ENCODE results near the gene LLGL1.
A peak's percentile ranks its signal among the peaks of the same experiment; 100 is the strongest.
"Not testable (repeated sequence)": the region's sequence is repeated elsewhere in the genome, so short reads cannot be mapped to it uniquely, and the experiment has no call there.

The LLGL1 gene

DNA sequence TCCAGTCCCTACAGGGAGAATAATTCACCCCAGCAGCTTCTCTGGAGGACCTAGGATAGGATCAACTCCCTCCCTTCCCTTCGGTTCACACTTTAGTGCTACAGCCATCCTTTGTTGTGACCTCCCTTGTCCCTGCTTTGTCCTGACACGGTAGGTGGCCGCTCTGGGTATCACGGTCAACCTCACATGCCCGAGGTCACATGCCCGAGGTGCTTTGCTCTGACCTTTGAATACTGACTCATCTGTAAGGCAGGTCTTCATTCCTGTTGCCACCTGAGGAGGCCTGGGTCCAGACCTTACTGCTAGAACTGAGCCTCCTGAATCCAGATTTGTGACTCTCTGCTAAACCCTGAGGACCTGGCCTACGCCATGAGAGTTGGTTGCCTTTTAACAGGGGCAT is 22.1 kb upstream of the LLGL1 start:
- peaks cover 95% of the 10 kb centered on the region for H3K36me3 Mint-ChIP-seq (ENCODE audit: low read depth)
- intact Hi-C loops (cut with micrococcal nuclease) = no loop called here
- H3K4me3 Mint-ChIP-seq = no peak overlapping the region
- no peaks in the 10 kb centered on the region for H3K9me3 Mint-ChIP-seq
- no peaks in the 10 kb centered on the region for H3K27me3 Mint-ChIP-seq
- no peak overlapping the region for H3K27ac Mint-ChIP-seq
- peaks cover 10% of the 10 kb centered on the region for H3K4me1 Mint-ChIP-seq (ENCODE audit: low read depth)

DNA sequence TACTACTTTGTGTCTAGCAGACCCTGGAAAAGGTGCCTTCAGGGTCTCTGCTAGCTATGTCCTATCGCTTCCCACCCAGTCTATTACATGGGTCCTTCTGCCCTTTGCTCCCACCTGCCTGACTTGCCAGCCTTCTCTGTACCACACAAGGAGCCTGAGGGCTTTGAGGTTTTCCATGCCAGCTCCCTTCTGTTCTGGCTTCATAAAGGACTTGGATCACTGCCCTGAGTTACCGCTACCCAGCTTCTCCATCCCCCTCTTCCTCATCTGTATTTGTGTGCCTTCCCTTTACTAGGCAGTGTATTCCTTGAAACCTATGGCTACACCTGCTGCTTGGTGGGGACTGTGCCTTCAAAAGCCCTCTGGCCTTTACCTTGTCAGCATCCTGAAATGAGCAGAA is 19.6 kb upstream of the LLGL1 start:
- H3K27ac Mint-ChIP-seq = peak overlapping the region; percentile 40
- no peak overlapping the region for H3K4me3 Mint-ChIP-seq

DNA sequence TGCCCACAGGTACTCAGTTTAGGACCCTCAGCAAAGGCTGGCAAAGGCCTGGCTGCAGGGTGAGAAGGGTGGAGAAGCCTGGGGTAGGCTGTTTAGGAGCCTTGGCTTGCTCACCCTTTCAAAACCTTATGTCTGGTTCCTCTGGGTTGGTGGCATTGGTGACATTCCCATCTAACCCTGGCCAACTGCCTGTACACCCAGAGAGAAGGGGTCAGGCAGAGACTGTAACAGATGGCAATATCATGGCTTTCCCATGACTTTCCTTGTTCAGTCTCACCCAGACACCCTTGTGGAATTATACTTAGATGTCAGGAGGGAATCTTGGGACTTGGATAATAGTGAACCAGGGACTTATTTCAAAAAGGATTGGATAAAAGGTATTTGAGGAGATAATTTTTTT is 18.5 kb upstream of the LLGL1 start:
- no peaks in the 10 kb centered on the region for H3K27me3 Mint-ChIP-seq
- H3K9me3 Mint-ChIP-seq = no peaks in the 10 kb centered on the region
- peaks cover 8% of the 10 kb centered on the region for H3K4me1 Mint-ChIP-seq (ENCODE audit: low read depth)
- peaks cover 95% of the 10 kb centered on the region for H3K36me3 Mint-ChIP-seq (ENCODE audit: low read depth)
- intact Hi-C loops (cut with micrococcal nuclease) = no loop called here
- H3K27ac Mint-ChIP-seq = peak overlapping the region; percentile 40
- H3K4me3 Mint-ChIP-seq = no peak overlapping the region

More for the DNA sequence above, 19.6 kb upstream of the LLGL1 start:
- no peaks in the 10 kb centered on the region for H3K27me3 Mint-ChIP-seq
- peaks cover 96% of the 10 kb centered on the region for H3K36me3 Mint-ChIP-seq (ENCODE audit: low read depth)
- peaks cover 8% of the 10 kb centered on the region for H3K4me1 Mint-ChIP-seq (ENCODE audit: low read depth)
- intact Hi-C loops (cut with micrococcal nuclease) = no loop called here
- H3K9me3 Mint-ChIP-seq = no peaks in the 10 kb centered on the region

DNA sequence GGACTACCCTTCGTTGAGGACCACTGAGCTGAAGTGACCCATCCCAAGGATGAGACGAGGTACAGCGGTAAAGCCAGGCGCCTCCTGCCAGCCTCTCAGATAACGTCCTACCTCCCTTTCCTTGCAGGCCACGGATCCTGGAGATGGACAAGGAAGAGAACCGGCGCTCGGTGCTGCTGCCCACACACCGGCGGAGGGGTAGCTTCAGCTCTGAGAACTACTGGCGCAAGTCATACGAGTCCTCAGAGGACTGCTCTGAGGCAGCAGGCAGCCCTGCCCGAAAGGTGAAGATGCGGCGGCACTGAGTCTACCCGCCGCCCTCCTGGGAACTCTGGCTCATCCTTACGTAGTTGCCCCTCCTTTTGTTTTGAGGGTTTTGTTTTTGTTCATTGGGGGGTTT is 17.3 kb upstream of the LLGL1 start:
- no peaks in the 10 kb centered on the region for H3K9me3 Mint-ChIP-seq
- no peak overlapping the region for H3K4me3 Mint-ChIP-seq
- H3K27me3 Mint-ChIP-seq = no peaks in the 10 kb centered on the region
- peaks cover 87% of the 10 kb centered on the region for H3K36me3 Mint-ChIP-seq (ENCODE audit: low read depth)
- intact Hi-C loops (cut with micrococcal nuclease) = no loop called here
- H3K4me1 Mint-ChIP-seq (ENCODE audit: low read depth) = peaks cover 8% of the 10 kb centered on the region
- H3K27ac Mint-ChIP-seq = no peak overlapping the region

DNA sequence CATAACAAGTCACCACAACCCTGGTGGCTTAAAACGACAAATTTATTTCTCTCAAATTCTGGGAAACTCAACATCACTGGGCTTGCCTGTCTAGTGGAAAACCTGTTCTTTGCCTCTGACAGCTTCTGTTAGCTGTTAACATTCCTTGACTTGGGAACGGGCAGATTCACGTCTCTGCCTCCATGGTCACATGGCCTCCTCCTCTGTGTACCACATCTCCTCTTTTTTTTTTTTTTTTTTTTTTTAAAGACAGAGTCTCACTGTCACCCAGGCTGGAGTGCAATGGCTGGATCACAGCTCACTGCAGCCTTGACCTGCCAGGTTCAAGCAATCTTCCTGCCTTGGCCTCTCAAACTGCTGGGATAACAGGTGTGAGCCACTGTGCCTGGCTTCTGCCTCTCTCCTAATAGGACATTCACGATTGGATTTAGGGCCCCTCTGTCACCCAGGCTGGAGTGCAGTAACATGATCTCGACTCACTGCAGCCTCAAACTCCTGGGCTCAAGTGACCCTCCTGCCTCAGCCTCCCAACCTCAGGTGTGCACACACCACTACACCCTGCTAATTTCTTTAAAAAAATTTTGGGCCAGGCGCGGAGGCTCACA is 11.7 kb upstream of the LLGL1 start:
- H3K4me3 Mint-ChIP-seq = no peak overlapping the region
- intact Hi-C loops (cut with micrococcal nuclease) = no loop called here
- no peak overlapping the region for H3K27ac Mint-ChIP-seq
- H3K27me3 Mint-ChIP-seq = peaks cover 2% of the 10 kb centered on the region
- no peaks in the 10 kb centered on the region for H3K9me3 Mint-ChIP-seq
- H3K36me3 Mint-ChIP-seq (ENCODE audit: low read depth) = peaks cover 31% of the 10 kb centered on the region
- peaks cover 1% of the 10 kb centered on the region for H3K4me1 Mint-ChIP-seq (ENCODE audit: low read depth)

DNA sequence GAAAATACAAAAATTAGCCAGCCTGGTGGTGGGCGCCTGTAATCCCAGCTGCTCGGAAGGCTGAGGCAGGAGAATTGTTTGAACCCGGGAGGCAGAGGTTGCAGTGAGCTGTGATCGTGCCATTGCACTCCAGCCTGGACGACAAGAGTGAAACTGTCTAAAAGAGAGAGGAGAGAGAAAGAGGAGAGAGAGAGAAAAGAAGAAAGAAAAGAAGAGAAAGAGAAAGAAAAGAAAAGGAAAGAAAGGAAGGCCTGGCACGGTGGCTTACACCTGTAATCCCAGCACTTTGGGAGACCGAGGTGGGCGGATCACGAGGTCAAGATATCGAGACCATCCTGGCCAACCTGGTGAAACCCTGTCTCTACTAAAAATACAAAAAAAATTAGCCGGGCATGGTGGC is 8.5 kb upstream of the LLGL1 start:
- intact Hi-C loops (cut with micrococcal nuclease); H3K4me3 Mint-ChIP-seq; H3K9me3 Mint-ChIP-seq; H3K27ac Mint-ChIP-seq; H3K36me3 Mint-ChIP-seq (ENCODE audit: low read depth); H3K27me3 Mint-ChIP-seq: not testable (repeated sequence)
- peaks cover 16% of the 10 kb centered on the region for H3K4me1 Mint-ChIP-seq (ENCODE audit: low read depth)

DNA sequence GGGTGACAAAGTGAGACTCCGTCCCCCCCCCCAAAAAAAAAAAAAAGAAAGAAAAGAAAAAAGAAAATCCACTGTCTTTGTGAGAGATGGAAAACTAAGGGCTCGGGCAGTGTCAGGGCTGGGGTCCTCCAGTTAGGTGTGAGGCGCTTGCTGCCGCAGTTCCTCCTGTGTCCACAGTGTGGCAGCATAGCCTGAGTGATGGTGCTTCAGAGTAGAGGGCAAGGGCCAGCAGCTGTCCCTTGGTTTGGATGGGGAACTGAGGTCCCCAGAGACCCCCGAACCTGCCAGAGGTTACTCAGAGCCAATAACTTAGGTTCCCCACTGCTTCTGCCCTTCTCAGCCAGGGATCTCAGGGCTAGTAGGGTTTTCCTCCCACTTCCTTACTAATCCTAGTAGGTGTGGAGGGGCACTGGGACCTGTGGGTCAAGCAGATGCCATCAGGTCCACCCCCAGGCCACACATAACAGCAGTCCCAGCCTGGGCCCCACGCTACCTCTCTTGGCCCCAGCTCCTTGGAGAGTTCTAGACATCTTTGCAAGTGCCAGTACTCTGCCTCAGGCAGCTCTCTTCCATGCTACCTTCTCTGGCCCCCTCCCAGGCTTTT is 7.9 kb upstream of the LLGL1 start:
- intact Hi-C loops (cut with micrococcal nuclease) = no loop called here
- Mint-ChIP-seq H3K27me3 (peaks cover 2% of the 10 kb centered on the region), H3K9me3 (no peaks in the 10 kb centered on the region), H3K36me3 (ENCODE audit: low read depth) (no peaks in the 10 kb centered on the region), H3K4me1 (ENCODE audit: low read depth) (peaks cover 16% of the 10 kb centered on the region), H3K27ac (peak overlapping the region; percentile 30), H3K4me3 (no peak overlapping the region)

DNA sequence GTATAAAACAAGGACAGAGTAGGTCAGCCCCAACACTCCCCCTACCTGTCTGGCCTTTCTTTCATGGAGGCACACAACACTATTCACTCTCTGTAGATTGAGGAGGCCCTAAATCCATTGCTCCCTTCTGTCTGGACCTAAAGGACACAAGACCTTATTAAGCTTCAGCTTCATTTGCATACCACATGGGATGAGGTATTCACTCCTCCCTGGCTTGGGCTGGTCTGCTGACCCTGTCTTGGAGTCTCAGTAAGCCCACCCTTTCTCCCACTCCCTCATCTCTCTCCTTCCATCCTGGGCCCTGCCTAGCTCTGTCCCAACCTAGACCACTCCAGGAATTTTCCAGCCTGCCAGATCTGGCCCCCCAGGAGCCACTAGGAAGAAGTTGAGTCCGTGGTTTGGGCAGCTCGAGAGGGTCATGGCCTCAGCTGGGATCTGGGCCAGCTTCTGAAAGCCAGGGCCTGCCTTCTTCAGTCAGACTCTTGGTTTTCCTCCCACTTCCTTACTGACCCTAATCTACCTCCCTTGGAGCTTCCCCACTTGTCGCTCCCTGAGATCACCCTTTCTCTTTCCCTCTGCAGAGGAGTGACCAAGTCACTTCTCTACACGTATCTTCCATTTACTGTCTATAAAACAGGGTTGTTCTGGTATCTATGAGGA is 6.5 kb upstream of the LLGL1 start:
- Mint-ChIP-seq H3K36me3 (ENCODE audit: low read depth) (no peaks in the 10 kb centered on the region), H3K9me3 (no peaks in the 10 kb centered on the region), H3K27ac (peak overlapping the region; percentile 47), H3K4me3 (no peak overlapping the region), H3K4me1 (ENCODE audit: low read depth) (peaks cover 16% of the 10 kb centered on the region), H3K27me3 (peaks cover 2% of the 10 kb centered on the region)
- intact Hi-C loops (cut with micrococcal nuclease) = no loop called here

DNA sequence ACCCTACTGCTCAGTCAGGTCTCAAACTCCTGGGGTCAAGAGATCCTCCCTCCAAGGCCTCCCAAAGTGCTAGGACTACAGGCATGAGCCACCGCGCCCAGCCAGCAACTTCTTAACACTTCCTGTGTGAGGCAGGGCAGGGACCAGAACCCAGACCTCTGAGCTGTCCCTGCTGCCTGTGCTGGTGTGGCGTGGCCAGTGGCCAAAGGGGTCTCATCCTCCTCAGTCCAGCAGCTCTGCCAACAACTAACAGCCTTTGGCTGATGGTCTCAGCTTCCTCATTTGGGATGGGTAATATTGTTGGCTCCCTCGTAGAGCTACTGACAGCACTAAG is 1.4 kb upstream of the LLGL1 start:
- Mint-ChIP-seq H3K4me1 (ENCODE audit: low read depth) (peaks cover 42% of the 10 kb centered on the region), H3K27me3 (peaks cover 5% of the 10 kb centered on the region), H3K27ac (no peak overlapping the region), H3K36me3 (ENCODE audit: low read depth) (peaks cover 7% of the 10 kb centered on the region), H3K4me3 (no peak overlapping the region), H3K9me3 (no peaks in the 10 kb centered on the region)
- intact Hi-C loops (cut with micrococcal nuclease) = no loop called here

DNA sequence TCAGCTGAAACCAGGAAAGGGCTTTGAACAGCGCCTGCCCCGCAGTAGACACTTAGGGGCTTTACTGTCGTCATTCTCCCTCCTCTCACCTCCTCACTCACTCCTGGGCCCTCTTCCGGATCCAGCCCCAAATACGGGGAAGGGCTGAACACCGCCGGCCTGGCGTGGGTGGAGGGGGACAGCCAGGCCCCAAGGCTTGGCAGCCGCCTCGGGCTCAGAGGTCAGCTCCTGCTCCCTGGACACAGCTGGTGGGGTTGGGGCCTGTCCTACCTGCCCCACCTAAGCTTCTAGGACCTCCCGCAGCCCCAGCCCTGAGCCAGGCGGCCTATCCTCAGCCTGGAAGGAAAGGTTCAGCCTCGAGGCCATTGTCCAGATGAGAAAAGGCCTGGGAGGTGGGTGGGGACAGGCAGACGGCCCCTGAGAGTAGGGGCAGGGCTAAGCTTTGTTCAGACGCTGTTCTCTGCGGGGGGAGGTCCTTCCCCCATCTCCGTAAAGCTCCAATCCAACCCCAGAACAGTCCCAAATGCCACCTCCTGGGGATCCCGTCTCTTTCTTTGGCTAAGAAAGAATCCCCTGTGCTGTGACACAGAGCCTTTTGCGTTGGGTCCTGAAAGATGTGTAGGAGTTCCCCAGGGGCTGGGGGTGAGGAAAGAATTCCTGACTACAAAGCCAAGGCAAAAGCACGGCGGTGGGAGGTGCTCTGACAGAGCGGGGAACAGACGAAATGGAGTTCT is 881 bp upstream of the LLGL1 start:
- Mint-ChIP-seq H3K4me3 (peak overlapping the region; percentile 67), H3K27me3 (peaks cover 5% of the 10 kb centered on the region), H3K27ac (peak overlapping the region; percentile 45), H3K9me3 (no peaks in the 10 kb centered on the region), H3K36me3 (ENCODE audit: low read depth) (peaks cover 7% of the 10 kb centered on the region), H3K4me1 (ENCODE audit: low read depth) (peaks cover 37% of the 10 kb centered on the region)
- intact Hi-C loops (cut with micrococcal nuclease) = no loop called here

DNA sequence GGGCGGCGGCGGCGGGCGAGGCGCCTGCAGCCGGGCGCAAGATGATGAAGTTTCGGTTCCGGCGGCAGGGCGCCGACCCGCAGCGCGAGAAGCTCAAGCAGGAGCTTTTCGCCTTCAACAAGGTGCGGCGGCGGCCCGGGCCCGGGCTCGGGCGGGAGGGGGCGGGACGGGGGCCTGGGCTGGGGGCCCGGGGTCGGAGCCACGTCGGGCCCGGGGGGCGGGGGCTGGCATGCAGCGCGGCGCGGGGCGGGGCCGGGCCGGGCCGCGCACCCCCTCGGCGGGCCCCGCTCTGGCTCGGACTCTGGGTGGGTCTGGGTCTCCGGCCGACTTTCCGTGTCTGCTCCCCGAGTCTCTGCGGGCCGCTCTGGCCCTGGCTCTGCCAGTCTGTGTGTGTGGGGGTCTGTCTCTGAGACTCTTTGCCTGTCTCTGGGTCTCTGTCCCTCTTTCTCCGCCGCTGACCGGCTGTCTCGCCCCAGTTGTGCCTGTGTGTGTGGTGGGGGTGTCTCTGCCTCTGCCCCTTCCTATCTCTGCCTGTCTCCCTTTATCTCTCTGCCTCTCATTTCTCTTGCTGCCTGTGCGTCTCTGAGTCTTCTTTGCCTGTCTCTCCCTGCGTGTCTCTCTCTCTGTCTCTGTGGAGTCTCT is 328 bp downstream of the LLGL1 start:
- intact Hi-C loops (cut with micrococcal nuclease) = no loop called here
- Mint-ChIP-seq H3K27me3 (peaks cover 5% of the 10 kb centered on the region), H3K27ac (peak overlapping the region; percentile 75), H3K4me3 (peak overlapping the region; percentile 80), H3K9me3 (no peaks in the 10 kb centered on the region), H3K4me1 (ENCODE audit: low read depth) (peaks cover 35% of the 10 kb centered on the region), H3K36me3 (ENCODE audit: low read depth) (peaks cover 7% of the 10 kb centered on the region)

DNA sequence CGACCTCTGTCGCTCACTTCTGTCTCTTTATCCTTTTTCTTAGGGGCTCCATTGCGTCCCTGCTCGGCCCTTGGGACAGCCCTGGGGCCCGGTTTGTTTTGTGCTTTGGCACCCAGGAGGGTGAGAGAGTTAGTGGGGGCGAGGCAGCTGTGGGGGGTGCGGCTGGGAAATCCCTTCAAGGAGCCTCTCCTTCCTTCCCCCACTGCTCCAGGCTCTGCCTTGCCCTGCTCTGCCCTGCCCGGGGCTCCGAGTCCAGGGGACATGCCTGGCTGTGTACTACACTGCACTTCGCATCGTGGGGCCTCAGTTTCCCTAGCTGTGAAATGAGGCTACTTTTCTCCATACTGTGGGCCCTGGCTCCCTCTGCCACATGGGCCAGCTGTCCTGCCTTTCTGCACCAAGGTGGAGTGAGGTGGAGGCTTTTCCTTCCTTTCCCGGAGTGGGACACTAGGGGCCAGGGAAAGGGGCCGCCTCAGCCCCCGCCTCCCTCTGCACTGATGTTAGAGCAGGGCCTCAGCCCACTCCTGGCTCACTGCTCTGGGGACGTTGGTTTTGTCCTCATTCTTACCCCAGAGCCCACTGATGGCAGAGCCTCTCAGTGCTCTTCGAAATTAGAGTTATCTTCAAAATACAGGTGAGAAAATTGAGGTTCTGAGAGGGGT is 980 bp downstream of the LLGL1 start:
- intact Hi-C loops (cut with micrococcal nuclease) = no loop called here
- Mint-ChIP-seq H3K4me3 (peak overlapping the region; percentile 80), H3K27me3 (peaks cover 5% of the 10 kb centered on the region), H3K4me1 (ENCODE audit: low read depth) (peaks cover 29% of the 10 kb centered on the region), H3K9me3 (no peaks in the 10 kb centered on the region), H3K27ac (peak overlapping the region; percentile 75), H3K36me3 (ENCODE audit: low read depth) (peaks cover 7% of the 10 kb centered on the region)

DNA sequence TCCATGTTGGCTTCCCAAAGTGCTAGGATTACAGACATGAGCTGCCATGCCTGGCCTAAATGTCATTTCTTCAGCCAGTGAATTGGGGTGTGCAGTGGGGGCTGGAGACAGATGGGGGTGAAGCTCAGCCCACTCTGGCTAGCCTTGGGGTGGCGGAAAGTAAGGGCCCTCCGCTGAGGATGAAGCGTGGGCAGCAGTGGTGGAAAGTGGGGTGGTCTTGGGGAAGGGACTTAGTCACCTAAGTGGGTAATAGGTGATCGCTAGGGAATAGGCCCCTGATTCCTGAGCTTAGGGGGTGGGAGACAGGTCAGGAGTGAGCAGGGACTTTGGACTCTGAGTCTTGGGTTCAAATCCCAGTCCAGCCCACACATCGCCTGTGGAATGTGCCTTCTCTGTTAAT is 2.2 kb downstream of the LLGL1 start:
- Mint-ChIP-seq H3K9me3 (no peaks in the 10 kb centered on the region), H3K27me3 (peaks cover 5% of the 10 kb centered on the region), H3K4me3 (no peak overlapping the region), H3K36me3 (ENCODE audit: low read depth) (peaks cover 7% of the 10 kb centered on the region), H3K27ac (no peak overlapping the region), H3K4me1 (ENCODE audit: low read depth) (peaks cover 29% of the 10 kb centered on the region)
- intact Hi-C loops (cut with micrococcal nuclease) = no loop called here

Data from dendritic cell treated with granulocyte-macrophage colony-stimulating factor and Interleukin-4, amounts not matched to agents 40 ng/mL and 50 ng/mL, for 4 days (primary cell).